Testis (tissue), 3 donors: ENCODE results near the gene SAMD4A. TPM values are rescaled to one million over a fixed set of nuclear protein-coding genes. Genes with fewer than 3 reads are reported as not detected.

Source experiments
- DNase-seq: peaks from one replicate; pipeline ENCODE4 v3.0.0-alpha.2; 2019
- H3K27ac ChIP-seq, 2 donors: fragments of 200-600 bp; sonication (generic); one replicate each; pipeline ENCODE4 v1.5.1; 2019
- H3K27me3 ChIP-seq: fragments of 200-600 bp; sonication (generic); one replicate; pipeline ENCODE4 v1.5.1; 2019
- H3K36me3 ChIP-seq: fragments of 200-600 bp; sonication (generic); one replicate; pipeline ENCODE4 v1.5.1; 2017; ENCODE audit warnings: low read depth; ENCODE audit errors: missing control alignments
- H3K4me1 ChIP-seq: fragments of 200-600 bp; sonication (generic); one replicate; pipeline ENCODE4 v1.5.1; 2019
- H3K4me3 ChIP-seq, 2 donors: fragments of 200-600 bp; sonication (generic); one replicate each; pipeline ENCODE4 v1.5.1; 2017 to 2019
- H3K9me3 ChIP-seq: fragments of 200-600 bp; sonication (generic); one replicate; pipeline ENCODE4 v1.5.1; 2017
- CTCF ChIP-seq, 3 experiments: fragments of 450-650 bp in 2 of 3; fragments of 200-600 bp in 1 of 3; sonication (generic) in 1 of 3; IDR thresholded peaks; one replicate each; pipeline ENCODE4 v1.5.1; 2016 to 2019; ENCODE audit warnings: antibody characterized with exemption in 3 of 3, mild to moderate bottlenecking in 2 of 3, moderate library complexity in 1 of 3
- POLR2A ChIP-seq: fragments of 450-650 bp; IDR thresholded peaks from one replicate; pipeline ENCODE4 v1.6.1; 2017; ENCODE audit warnings: antibody characterized with exemption, mild to moderate bottlenecking, moderate library complexity
- WGBS, 2 donors: methylation state at CpG; one replicate each; pipeline ENCODE4 v1.1.5; 2018; 5-methylcytosine and 5-hydroxymethylcytosine counted together
- intact Hi-C: fragments of 100-400 bp; cut with DNase I; formaldehyde crosslinking; loops from one replicate; pipeline ENCODE4 v1.15.1; 2023; ENCODE audit warnings: low total_unique reads
- polyA plus RNA-seq: library from polyadenylated mRNA; stranded (reverse); fragments of 350-450 nt; fragmentation: Illumina TruSeq; extraction: RNeasy Lipid Tissue Mini Kit (QIAGEN cat#74804); gene quantifications from one replicate; pipeline ENCODE4 v1.2.3, GENCODE V29; 2014; ENCODE audit warnings: low read depth, low replicate concordance; ENCODE audit not compliant: insufficient read depth
- total RNA-seq, 2 donors: library from RNA; depleted of rRNA; stranded (reverse); fragments of >200 nt; gene quantifications; one replicate each; pipeline ENCODE4 v1.2.3, GENCODE V29; 2016

SAMD4A gene
- total and polyA plus RNA-seq, 3 donors from 2014 or later: 103 to 369 (median 259) TPM

DNA sequence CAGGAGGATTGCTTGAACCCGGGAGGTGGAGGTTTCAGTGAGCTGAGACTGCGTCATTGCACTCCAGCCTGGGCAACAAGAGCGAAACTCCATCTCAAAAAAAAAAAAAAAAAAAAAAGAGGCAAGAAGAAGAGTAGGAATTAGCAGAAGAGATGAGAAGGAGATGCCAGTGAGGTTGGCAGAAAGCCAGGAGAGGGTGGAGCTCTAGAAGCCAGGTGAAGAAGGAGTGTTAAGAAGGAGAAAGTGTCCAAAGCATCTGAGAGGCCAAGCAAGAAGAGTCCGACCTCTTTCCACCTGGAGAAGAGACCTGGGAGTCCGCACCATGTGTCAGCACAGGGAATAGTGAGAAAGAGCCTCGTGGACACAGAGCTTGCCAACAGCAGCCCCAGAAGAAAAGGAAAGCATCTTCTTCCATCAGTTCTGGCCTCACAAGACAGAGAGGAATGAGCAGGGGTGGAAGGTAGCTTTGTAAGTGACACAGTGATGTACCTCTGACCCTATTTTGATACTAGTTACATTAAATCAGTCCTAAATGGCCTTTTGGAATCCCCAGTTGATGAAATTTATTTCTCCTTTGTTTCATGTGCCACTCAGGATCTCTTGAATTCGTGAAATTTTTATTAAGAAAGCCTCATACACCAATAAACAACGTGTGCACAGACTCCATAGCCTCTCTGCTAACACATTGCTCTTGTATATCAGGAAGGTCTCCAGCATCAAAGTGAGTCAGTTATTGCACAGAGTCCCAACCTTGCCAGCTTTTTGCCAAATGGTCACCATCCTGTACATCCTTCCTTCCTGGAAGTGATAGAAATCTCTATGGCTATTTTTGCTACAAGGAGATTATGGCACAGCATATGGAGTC is 70.6 kb downstream of the SAMD4A start:
- no peak overlapping the region for H3K4me3 ChIP-seq
- H3K4me1 ChIP-seq: no peaks in the 10 kb centered on the region
- no peak for DNase-seq
- H3K36me3 ChIP-seq: no peaks in the 10 kb centered on the region
- no peaks in the 10 kb centered on the region for H3K27me3 ChIP-seq
- 83 to 89% methylated on average over 8 of the region's 8 CpGs for whole genome bisulfite sequencing, 2 donors
- intact Hi-C loops: no loop called here
- H3K27ac ChIP-seq: no peak overlapping the region
- no peaks in the 10 kb centered on the region for H3K9me3 ChIP-seq
- TF ChIP-seq POLR2A (no peak), CTCF (IDR thresholded peaks at IDR 0.05) (no peak)

- WGBS, 2 donors: 78 to 85% methylated on average over 6 of the region's 6 CpGs
- H3K9me3 ChIP-seq: no peaks in the 10 kb centered on the region
- no peaks in the 10 kb centered on the region for H3K36me3 ChIP-seq
- no peak overlapping the region for H3K27ac ChIP-seq
- TF ChIP-seq CTCF (IDR thresholded peaks at IDR 0.05) (no peak), POLR2A (no peak)
- H3K4me3 ChIP-seq: no peak overlapping the region
- no peaks in the 10 kb centered on the region for H3K4me1 ChIP-seq
- DNase-seq: no peak
- no peaks in the 10 kb centered on the region for H3K27me3 ChIP-seq
- intact Hi-C loops: no loop called here
Observed at GRCh38 chr14:54638135-54638446, 71.2 kb downstream of the SAMD4A start.

DNA sequence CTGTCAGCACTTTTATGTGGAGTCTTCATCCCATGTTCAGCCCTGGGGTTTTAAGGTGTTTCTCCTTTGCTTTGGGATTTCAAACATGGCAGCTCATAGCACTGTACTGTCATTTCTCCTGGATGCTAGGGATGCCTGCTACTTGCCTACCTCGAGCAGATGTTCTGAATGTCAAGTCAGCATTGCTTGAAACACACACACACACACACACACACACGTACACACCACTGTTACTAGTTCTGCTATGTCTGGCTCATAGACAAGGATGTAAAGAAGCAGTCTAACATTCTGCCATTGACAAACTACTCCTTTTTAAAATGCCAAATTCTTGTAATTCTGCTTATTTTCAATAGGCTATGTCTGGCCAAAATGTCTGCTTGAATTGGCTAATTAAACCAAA is 72.7 kb downstream of the SAMD4A start:
- H3K9me3 ChIP-seq: no peaks in the 10 kb centered on the region
- no peaks in the 10 kb centered on the region for H3K27me3 ChIP-seq
- no peak overlapping the region for H3K27ac ChIP-seq
- TF ChIP-seq POLR2A: no peak
- TF ChIP-seq CTCF (IDR thresholded peaks at IDR 0.05): no peak
- no peaks in the 10 kb centered on the region for H3K36me3 ChIP-seq
- intact Hi-C loops: no loop called here
- no peak for DNase-seq
- H3K4me1 ChIP-seq: no peaks in the 10 kb centered on the region
- 56 to 71% methylated on average over 2 of the region's 2 CpGs for WGBS, 2 donors
- H3K4me3 ChIP-seq: no peak overlapping the region

DNA sequence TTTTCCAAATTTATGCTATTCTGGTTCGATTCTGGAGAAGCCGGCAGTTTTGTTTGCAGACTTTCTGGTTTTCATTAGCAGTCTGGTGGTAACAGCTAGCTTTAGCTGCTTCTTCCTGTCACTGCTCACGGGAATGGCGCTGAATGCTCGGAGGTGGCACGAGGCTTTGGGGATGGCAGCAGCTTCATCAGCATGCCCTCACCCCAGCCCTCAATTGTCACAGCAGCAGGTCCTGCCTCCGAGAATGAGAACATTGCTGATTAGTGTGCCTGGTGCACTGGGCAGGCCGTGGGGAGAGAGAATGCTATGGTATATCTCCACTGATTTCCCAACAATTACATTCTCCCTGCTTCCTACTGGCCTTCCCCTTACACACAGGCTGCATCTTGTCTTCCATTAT is 73.6 kb downstream of the SAMD4A start:
- intact Hi-C loops: no loop called here
- Histone ChIP-seq H3K9me3 (no peaks in the 10 kb centered on the region), H3K4me1 (no peaks in the 10 kb centered on the region), H3K36me3 (no peaks in the 10 kb centered on the region), H3K27ac (no peak overlapping the region), H3K27me3 (no peaks in the 10 kb centered on the region), H3K4me3 (no peak overlapping the region)
- 85 to 92% methylated on average over 8 of the region's 8 CpGs for WGBS, 2 donors
- TF ChIP-seq CTCF (IDR thresholded peaks at IDR 0.05): no peak
- no peak for TF ChIP-seq POLR2A
- no peak for DNase-seq

DNA sequence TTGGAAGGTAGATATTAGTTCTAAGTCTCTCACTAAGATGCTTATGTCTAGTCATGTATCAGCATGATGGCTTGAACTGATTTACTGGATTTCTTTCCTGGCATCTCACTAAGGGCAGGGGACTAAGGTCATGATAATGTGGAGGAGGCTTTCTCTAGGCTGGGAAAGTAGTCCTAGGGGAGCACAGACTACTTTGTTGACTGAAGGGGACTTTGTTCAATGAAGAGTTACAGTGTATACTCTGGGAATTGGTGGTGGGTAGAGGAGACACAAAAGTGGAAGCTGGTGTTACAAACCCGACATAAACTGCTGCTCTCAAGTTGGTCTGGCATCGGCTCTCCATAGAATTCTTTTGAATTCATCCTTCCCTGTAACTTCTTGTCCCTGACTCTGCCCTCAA is 75.2 kb downstream of the SAMD4A start:
- intact Hi-C loops: no loop called here
- Histone ChIP-seq H3K27me3 (no peaks in the 10 kb centered on the region), H3K36me3 (no peaks in the 10 kb centered on the region), H3K4me3 (no peak overlapping the region), H3K9me3 (no peaks in the 10 kb centered on the region), H3K4me1 (no peaks in the 10 kb centered on the region), H3K27ac (no peak overlapping the region)
- WGBS, 2 donors: 30 to 49% methylated on average over 2 of the region's 2 CpGs
- TF ChIP-seq POLR2A: no peak
- no peak for TF ChIP-seq CTCF (IDR thresholded peaks at IDR 0.05)
- no peak for DNase-seq
